ENCODE results near the gene RAPGEF1.

RAPGEF1 gene

GRCh38 chr9:131607591-131607990 lies 132.3 kb downstream of the RAPGEF1 start:
- TF ChIP-seq EP300 (IDR thresholded peaks at IDR 0.05; ENCODE audit: borderline replicate concordance) (no peak), TEAD4 (IDR thresholded peaks at IDR 0.05) (no peak), FOXM1 (IDR thresholded peaks at IDR 0.05; ENCODE audit: borderline replicate concordance, low read depth) (no peak), ZBTB7A (IDR thresholded peaks at IDR 0.05; ENCODE audit: low read depth) (no peak), RAD21 (IDR thresholded peaks at IDR 0.05; ENCODE audit: low read depth) (no peak), TAF1 (IDR thresholded peaks at IDR 0.05; ENCODE audit: low read depth) (no peak), CREB1 (IDR thresholded peaks at IDR 0.05; ENCODE audit: low read depth) (no peak), YY1 (IDR thresholded peaks at IDR 0.05; ENCODE audit: low read depth) (no peak)
- TF ChIP-seq, protein P1, sequence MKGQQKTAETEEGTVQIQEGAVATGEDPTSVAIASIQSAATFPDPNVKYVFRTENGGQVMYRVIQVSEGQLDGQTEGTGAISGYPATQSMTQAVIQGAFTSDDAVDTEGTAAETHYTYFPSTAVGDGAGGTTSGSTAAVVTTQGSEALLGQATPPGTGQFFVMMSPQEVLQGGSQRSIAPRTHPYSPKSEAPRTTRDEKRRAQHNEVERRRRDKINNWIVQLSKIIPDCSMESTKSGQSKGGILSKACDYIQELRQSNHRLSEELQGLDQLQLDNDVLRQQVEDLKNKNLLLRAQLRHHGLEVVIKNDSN (IDR thresholded peaks at IDR 0.05) = no peak
- TF ChIP-seq, protein P2, sequence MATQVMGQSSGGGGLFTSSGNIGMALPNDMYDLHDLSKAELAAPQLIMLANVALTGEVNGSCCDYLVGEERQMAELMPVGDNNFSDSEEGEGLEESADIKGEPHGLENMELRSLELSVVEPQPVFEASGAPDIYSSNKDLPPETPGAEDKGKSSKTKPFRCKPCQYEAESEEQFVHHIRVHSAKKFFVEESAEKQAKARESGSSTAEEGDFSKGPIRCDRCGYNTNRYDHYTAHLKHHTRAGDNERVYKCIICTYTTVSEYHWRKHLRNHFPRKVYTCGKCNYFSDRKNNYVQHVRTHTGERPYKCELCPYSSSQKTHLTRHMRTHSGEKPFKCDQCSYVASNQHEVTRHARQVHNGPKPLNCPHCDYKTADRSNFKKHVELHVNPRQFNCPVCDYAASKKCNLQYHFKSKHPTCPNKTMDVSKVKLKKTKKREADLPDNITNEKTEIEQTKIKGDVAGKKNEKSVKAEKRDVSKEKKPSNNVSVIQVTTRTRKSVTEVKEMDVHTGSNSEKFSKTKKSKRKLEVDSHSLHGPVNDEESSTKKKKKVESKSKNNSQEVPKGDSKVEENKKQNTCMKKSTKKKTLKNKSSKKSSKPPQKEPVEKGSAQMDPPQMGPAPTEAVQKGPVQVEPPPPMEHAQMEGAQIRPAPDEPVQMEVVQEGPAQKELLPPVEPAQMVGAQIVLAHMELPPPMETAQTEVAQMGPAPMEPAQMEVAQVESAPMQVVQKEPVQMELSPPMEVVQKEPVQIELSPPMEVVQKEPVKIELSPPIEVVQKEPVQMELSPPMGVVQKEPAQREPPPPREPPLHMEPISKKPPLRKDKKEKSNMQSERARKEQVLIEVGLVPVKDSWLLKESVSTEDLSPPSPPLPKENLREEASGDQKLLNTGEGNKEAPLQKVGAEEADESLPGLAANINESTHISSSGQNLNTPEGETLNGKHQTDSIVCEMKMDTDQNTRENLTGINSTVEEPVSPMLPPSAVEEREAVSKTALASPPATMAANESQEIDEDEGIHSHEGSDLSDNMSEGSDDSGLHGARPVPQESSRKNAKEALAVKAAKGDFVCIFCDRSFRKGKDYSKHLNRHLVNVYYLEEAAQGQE (IDR thresholded peaks at IDR 0.05; ENCODE audit: low read depth) = no peak

- TF ChIP-seq TCF12 (IDR thresholded peaks at IDR 0.05; ENCODE audit: low read depth) (no peak), MAX (IDR thresholded peaks at IDR 0.05) (no peak), TEAD4 (IDR thresholded peaks at IDR 0.05) (no peak), EP300 (IDR thresholded peaks at IDR 0.05; ENCODE audit: borderline replicate concordance) (no peak), ZBTB7A (IDR thresholded peaks at IDR 0.05; ENCODE audit: low read depth) (no peak), RAD21 (IDR thresholded peaks at IDR 0.05; ENCODE audit: low read depth) (no peak), CREB1 (IDR thresholded peaks at IDR 0.05; ENCODE audit: low read depth) (no peak), FOXM1 (IDR thresholded peaks at IDR 0.05; ENCODE audit: borderline replicate concordance, low read depth) (no peak), TAF1 (IDR thresholded peaks at IDR 0.05; ENCODE audit: low read depth) (no peak), YY1 (IDR thresholded peaks at IDR 0.05; ENCODE audit: low read depth) (no peak), NFIC (IDR thresholded peaks at IDR 0.05) (no peak)
- TF ChIP-seq, protein P1 (IDR thresholded peaks at IDR 0.05) = no peak
Observed at GRCh38 chr9:131606896-131607567, 132.8 kb downstream of the RAPGEF1 start.

- no peak for TF ChIP-seq EP300 (IDR thresholded peaks at IDR 0.05; ENCODE audit: borderline replicate concordance)
- TF ChIP-seq, protein P2 (IDR thresholded peaks at IDR 0.05; ENCODE audit: low read depth) = no peak
- TF ChIP-seq TEAD4 (IDR thresholded peaks at IDR 0.05) = no peak
- TF ChIP-seq EGR1 (IDR thresholded peaks at IDR 0.05) = no peak
- no peak for TF ChIP-seq ZBTB7A (IDR thresholded peaks at IDR 0.05; ENCODE audit: low read depth)
- no peak for TF ChIP-seq MAX (IDR thresholded peaks at IDR 0.05)
- no peak for TF ChIP-seq CEBPB (IDR thresholded peaks at IDR 0.05)
- TF ChIP-seq, protein P1 (IDR thresholded peaks at IDR 0.05) = no peak
- no peak for TF ChIP-seq YY1 (IDR thresholded peaks at IDR 0.05; ENCODE audit: low read depth)
- no peak for TF ChIP-seq TCF12 (IDR thresholded peaks at IDR 0.05; ENCODE audit: low read depth)
- TF ChIP-seq TAF1 (IDR thresholded peaks at IDR 0.05; ENCODE audit: low read depth) = no peak
- no peak for TF ChIP-seq RAD21 (IDR thresholded peaks at IDR 0.05; ENCODE audit: low read depth)
- no peak for TF ChIP-seq FOXM1 (IDR thresholded peaks at IDR 0.05; ENCODE audit: borderline replicate concordance, low read depth)
- no peak for TF ChIP-seq NFIC (IDR thresholded peaks at IDR 0.05)
- no peak for TF ChIP-seq CREB1 (IDR thresholded peaks at IDR 0.05; ENCODE audit: low read depth)
Observed at GRCh38 chr9:131605770-131606590, 133.9 kb downstream of the RAPGEF1 start.

GRCh38 chr9:131603711-131604439 lies 136.0 kb downstream of the RAPGEF1 start:
- TF ChIP-seq TEAD4 (IDR thresholded peaks at IDR 0.05) = no peak
- TF ChIP-seq CEBPB (IDR thresholded peaks at IDR 0.05) = no peak
- TF ChIP-seq, protein P1 (IDR thresholded peaks at IDR 0.05) = no peak
- no peak for TF ChIP-seq TAF1 (IDR thresholded peaks at IDR 0.05; ENCODE audit: low read depth)
- TF ChIP-seq FOXM1 (IDR thresholded peaks at IDR 0.05; ENCODE audit: borderline replicate concordance, low read depth) = no peak
- no peak for TF ChIP-seq NFIC (IDR thresholded peaks at IDR 0.05)
- no peak for TF ChIP-seq RAD21 (IDR thresholded peaks at IDR 0.05; ENCODE audit: low read depth)
- TF ChIP-seq MAX (IDR thresholded peaks at IDR 0.05) = no peak
- TF ChIP-seq EP300 (IDR thresholded peaks at IDR 0.05; ENCODE audit: borderline replicate concordance) = no peak
